ENCODE measurements around the gene FUT2.

Gene FUT2

GRCh38 chr19:48718711-48719231 is 23.0 kb downstream of the FUT2 start:
- no peak for DNase-seq (ENCODE audit: low spot score)
- no peak for TF ChIP-seq CTCF (IDR thresholded peaks at IDR 0.05; ENCODE audit: extremely low read depth, insufficient read depth, missing control alignments)
- in situ Hi-C loops (cut with MboI; ENCODE audit: low pct_unique_long_range_greater_than_20kb, low sequenced_read_pairs, unreplicated experiment) = no loop called here

- in situ Hi-C loops (cut with MboI; ENCODE audit: low pct_unique_long_range_greater_than_20kb, low sequenced_read_pairs, unreplicated experiment) = no loop called here
- TF ChIP-seq CTCF (IDR thresholded peaks at IDR 0.05; ENCODE audit: extremely low read depth, insufficient read depth, missing control alignments) = no peak
- DNase-seq (ENCODE audit: low spot score) = no peak
These were observed 23.7 kb downstream of the FUT2 start, which contains the start of gene MAMSTR for GRCh38 chr19:48719263-48720171. Gene MAMSTR, minus strand, starts transcription at chr19:48719725. Its CDS starts 694 bp downstream, at chr19:48719031.

- DNase-seq (ENCODE audit: low spot score) = no peak
- in situ Hi-C loops (cut with MboI; ENCODE audit: low pct_unique_long_range_greater_than_20kb, low sequenced_read_pairs, unreplicated experiment) = no loop called here
- TF ChIP-seq CTCF (IDR thresholded peaks at IDR 0.05; ENCODE audit: extremely low read depth, insufficient read depth, missing control alignments) = no peak
These were observed 24.5 kb downstream of the FUT2 start for GRCh38 chr19:48720251-48720612.

- in situ Hi-C loops (cut with MboI; ENCODE audit: low pct_unique_long_range_greater_than_20kb, low sequenced_read_pairs, unreplicated experiment) = no loop called here
- DNase-seq (ENCODE audit: low spot score) = peak; percentile 97
- no peak for TF ChIP-seq CTCF (IDR thresholded peaks at IDR 0.05; ENCODE audit: extremely low read depth, insufficient read depth, missing control alignments)
These were observed 25.0 kb downstream of the FUT2 start for GRCh38 chr19:48720613-48721296.

GRCh38 chr19:48722196-48722708 is 26.5 kb downstream of the FUT2 start:
- no peak for DNase-seq (ENCODE audit: low spot score)
- in situ Hi-C loops (cut with MboI; ENCODE audit: low pct_unique_long_range_greater_than_20kb, low sequenced_read_pairs, unreplicated experiment) = no loop called here
- TF ChIP-seq CTCF (IDR thresholded peaks at IDR 0.05; ENCODE audit: extremely low read depth, insufficient read depth, missing control alignments) = no peak

Measured in GM13977 (cell line).